ENCODE data around the gene WASHC1.
"Not testable (repeated sequence)": the region's sequence is repeated elsewhere in the genome, so short reads cannot be mapped to it uniquely, and the experiment has no call there.

DNA sequence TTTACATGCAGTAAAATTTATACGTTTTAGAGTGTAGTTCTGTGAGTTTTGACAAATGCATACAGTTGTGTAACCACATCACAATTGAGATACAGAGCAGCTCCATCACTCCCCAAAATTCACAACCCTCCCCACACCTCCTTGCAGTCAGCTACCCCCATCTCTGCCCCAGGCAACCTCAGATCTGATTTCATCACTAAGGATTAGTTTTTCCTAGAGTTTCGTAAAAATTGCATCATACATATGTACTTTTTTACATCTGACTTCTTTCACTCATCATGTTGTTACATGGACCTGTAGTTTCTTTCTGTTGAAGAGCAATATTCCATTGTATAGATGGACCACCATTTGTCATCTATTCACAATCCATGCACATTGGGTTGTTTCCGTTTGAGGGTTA is 14.4 kb upstream of the WASHC1 start:
- TF ChIP-seq, protein P1, sequence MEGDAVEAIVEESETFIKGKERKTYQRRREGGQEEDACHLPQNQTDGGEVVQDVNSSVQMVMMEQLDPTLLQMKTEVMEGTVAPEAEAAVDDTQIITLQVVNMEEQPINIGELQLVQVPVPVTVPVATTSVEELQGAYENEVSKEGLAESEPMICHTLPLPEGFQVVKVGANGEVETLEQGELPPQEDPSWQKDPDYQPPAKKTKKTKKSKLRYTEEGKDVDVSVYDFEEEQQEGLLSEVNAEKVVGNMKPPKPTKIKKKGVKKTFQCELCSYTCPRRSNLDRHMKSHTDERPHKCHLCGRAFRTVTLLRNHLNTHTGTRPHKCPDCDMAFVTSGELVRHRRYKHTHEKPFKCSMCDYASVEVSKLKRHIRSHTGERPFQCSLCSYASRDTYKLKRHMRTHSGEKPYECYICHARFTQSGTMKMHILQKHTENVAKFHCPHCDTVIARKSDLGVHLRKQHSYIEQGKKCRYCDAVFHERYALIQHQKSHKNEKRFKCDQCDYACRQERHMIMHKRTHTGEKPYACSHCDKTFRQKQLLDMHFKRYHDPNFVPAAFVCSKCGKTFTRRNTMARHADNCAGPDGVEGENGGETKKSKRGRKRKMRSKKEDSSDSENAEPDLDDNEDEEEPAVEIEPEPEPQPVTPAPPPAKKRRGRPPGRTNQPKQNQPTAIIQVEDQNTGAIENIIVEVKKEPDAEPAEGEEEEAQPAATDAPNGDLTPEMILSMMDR (IDR thresholded peaks at IDR 0.05; ENCODE audit: low read depth, low read length) = not testable (repeated sequence)
- TF ChIP-seq MYC (IDR thresholded peaks at IDR 0.05; ENCODE audit: low read depth, low read length); POLR2A (IDR thresholded peaks at IDR 0.05; ENCODE audit: extremely low read depth, insufficient read length): not testable (repeated sequence)
- TF ChIP-seq, protein P2, sequence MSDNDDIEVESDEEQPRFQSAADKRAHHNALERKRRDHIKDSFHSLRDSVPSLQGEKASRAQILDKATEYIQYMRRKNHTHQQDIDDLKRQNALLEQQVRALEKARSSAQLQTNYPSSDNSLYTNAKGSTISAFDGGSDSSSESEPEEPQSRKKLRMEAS (IDR thresholded peaks at IDR 0.05; ENCODE audit: low read depth, low read length) = not testable (repeated sequence)

Measured in NB4 (cell line).